Osteoblast (primary cell): ENCODE measurements around the gene TMEM208. TPM values are rescaled to one million over a fixed set of nuclear protein-coding genes. Genes with fewer than 3 reads are reported as not detected.

ENCODE experiments used
- DNase-seq: peaks from one replicate; pipeline ENCODE4 v3.0.0; 2011; ENCODE audit warnings: low spot score, mixed read lengths; ENCODE audit not compliant: insufficient read length; ENCODE audit errors: missing footprints
- H2AFZ ChIP-seq: 2 replicates; pipeline ENCODE4 v1.6.0; 2011; ENCODE audit warnings: mild to moderate bottlenecking, low read length
- H3K27ac ChIP-seq: 2 replicates; pipeline ENCODE4 v1.5.1; 2011; ENCODE audit warnings: mild to moderate bottlenecking, low read depth, low read length, moderate library complexity
- H3K27me3 ChIP-seq: 2 replicates; pipeline ENCODE4 v1.6.0; 2012; ENCODE audit warnings: mild to moderate bottlenecking, control low read depth, inconsistent platforms, low read length, moderate library complexity; ENCODE audit not compliant: insufficient read depth
- H3K36me3 ChIP-seq: 2 replicates; pipeline ENCODE4 v1.5.1; 2011; ENCODE audit warnings: mild to moderate bottlenecking, low read length, control low read depth, moderate library complexity; ENCODE audit not compliant: insufficient read depth
- H3K4me1 ChIP-seq: 2 replicates; pipeline ENCODE4 v1.5.1; 2011; ENCODE audit warnings: mild to moderate bottlenecking, low read length, control low read depth, moderate library complexity; ENCODE audit not compliant: insufficient read depth
- H3K4me2 ChIP-seq: 2 replicates; pipeline ENCODE4 v1.6.0; 2011; ENCODE audit warnings: mild to moderate bottlenecking, low read length; ENCODE audit not compliant: insufficient read depth
- H3K4me3 ChIP-seq: fragments of 200-600 bp; sonication (generic); 3 replicates; pipeline ENCODE4 v1.5.1; 2012; ENCODE audit warnings: mild to moderate bottlenecking, low read length, inconsistent platforms; ENCODE audit not compliant: insufficient read depth
- H3K79me2 ChIP-seq: 2 replicates; pipeline ENCODE4 v1.6.0; 2012; ENCODE audit warnings: mild to moderate bottlenecking, low read length, control low read depth, inconsistent platforms; ENCODE audit not compliant: insufficient read depth
- H3K9me3 ChIP-seq: 2 replicates; pipeline ENCODE4 v1.5.1; 2011; ENCODE audit warnings: low read depth, low read length, control low read depth
- H4K20me1 ChIP-seq: 2 replicates; pipeline ENCODE4 v1.6.0; 2012; ENCODE audit warnings: mild to moderate bottlenecking, low read length, control low read depth; ENCODE audit not compliant: insufficient read depth
- total RNA-seq: library from RNA; depleted of rRNA; stranded (reverse); fragments of >200 nt; gene quantifications from 2 replicates; pipeline ENCODE4 v1.2.3, GENCODE V29; 2012
- TF ChIP-seq, protein P1 (sequence below): IDR thresholded peaks from 2 replicates; pipeline ENCODE4 v1.5.1; 2011; ENCODE audit warnings: mild to moderate bottlenecking, low read depth, low read length, moderate library complexity; ENCODE audit errors: extremely low read depth

TMEM208 gene
- total RNA-seq, 1 donor, result 25.3 TPM

DNA sequence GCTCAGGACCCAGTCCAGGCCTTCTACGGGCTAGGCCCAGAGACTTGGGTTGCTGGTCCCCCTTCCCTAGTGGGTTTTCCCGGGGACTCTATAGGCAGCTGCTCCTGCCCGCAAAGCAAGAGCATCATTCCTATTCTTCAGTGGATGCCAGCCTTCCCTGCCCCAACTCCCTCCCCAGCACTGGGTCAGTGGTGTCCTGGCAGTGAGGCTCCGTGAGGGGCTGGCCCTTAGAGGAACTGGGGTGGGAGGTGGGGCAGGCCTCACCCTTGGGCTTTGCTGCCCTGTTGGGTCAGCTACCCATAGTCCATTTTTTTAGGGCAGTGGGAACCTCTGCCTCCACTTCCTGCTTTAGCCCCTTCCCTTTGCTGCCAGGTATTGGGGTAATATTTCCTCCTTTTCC is 44.5 kb downstream of the TMEM208 start:
- DNase-seq, result peak; percentile 48
- H2AFZ ChIP-seq, result no peak overlapping the region
- H3K4me2 ChIP-seq, result no peak overlapping the region
- no peak overlapping the region for H3K27ac ChIP-seq
- peaks cover 36% of the 10 kb centered on the region for H3K4me1 ChIP-seq
- TF ChIP-seq, protein P1, sequence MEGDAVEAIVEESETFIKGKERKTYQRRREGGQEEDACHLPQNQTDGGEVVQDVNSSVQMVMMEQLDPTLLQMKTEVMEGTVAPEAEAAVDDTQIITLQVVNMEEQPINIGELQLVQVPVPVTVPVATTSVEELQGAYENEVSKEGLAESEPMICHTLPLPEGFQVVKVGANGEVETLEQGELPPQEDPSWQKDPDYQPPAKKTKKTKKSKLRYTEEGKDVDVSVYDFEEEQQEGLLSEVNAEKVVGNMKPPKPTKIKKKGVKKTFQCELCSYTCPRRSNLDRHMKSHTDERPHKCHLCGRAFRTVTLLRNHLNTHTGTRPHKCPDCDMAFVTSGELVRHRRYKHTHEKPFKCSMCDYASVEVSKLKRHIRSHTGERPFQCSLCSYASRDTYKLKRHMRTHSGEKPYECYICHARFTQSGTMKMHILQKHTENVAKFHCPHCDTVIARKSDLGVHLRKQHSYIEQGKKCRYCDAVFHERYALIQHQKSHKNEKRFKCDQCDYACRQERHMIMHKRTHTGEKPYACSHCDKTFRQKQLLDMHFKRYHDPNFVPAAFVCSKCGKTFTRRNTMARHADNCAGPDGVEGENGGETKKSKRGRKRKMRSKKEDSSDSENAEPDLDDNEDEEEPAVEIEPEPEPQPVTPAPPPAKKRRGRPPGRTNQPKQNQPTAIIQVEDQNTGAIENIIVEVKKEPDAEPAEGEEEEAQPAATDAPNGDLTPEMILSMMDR, result no peak
- peaks cover 20% of the 10 kb centered on the region for H3K36me3 ChIP-seq
- no peaks in the 10 kb centered on the region for H3K27me3 ChIP-seq
- H3K9me3 ChIP-seq, result no peaks in the 10 kb centered on the region
- H4K20me1 ChIP-seq, result no peaks in the 10 kb centered on the region
- H3K4me3 ChIP-seq, result no peak overlapping the region
- peaks cover 11% of the 10 kb centered on the region for H3K79me2 ChIP-seq

GRCh38 chr16:67275321-67275720 is 48.4 kb downstream of the TMEM208 start:
- TF ChIP-seq, protein P1, result no peak
- no peaks in the 10 kb centered on the region for H3K27me3 ChIP-seq
- no peak overlapping the region for H2AFZ ChIP-seq
- DNase-seq, result no peak
- H3K4me3 ChIP-seq, result no peak overlapping the region
- peaks cover 20% of the 10 kb centered on the region for H3K36me3 ChIP-seq
- peaks cover 33% of the 10 kb centered on the region for H3K4me1 ChIP-seq
- no peak overlapping the region for H3K4me2 ChIP-seq
- peaks cover 22% of the 10 kb centered on the region for H3K79me2 ChIP-seq
- H3K9me3 ChIP-seq, result no peaks in the 10 kb centered on the region
- no peak overlapping the region for H3K27ac ChIP-seq
- H4K20me1 ChIP-seq, result no peaks in the 10 kb centered on the region

GRCh38 chr16:67277294-67277998 is 50.5 kb downstream of the TMEM208 start:
- peak; percentile 100 for DNase-seq
- Histone ChIP-seq H4K20me1 (no peaks in the 10 kb centered on the region), H2AFZ (no peak overlapping the region), H3K4me2 (peak overlapping the region; percentile 92), H3K4me1 (peaks cover 33% of the 10 kb centered on the region), H3K36me3 (peaks cover 22% of the 10 kb centered on the region), H3K9me3 (no peaks in the 10 kb centered on the region), H3K79me2 (peaks cover 22% of the 10 kb centered on the region), H3K27ac (peak overlapping the region; percentile 94), H3K4me3 (peak overlapping the region; percentile 78), H3K27me3 (no peaks in the 10 kb centered on the region)
- TF ChIP-seq, protein P1, result no peak

- Histone ChIP-seq H3K4me3 (peak overlapping the region; percentile 78), H3K9me3 (no peaks in the 10 kb centered on the region), H3K79me2 (peaks cover 22% of the 10 kb centered on the region), H3K4me2 (peak overlapping the region; percentile 92), H3K36me3 (peaks cover 24% of the 10 kb centered on the region), H3K4me1 (peaks cover 34% of the 10 kb centered on the region), H3K27ac (peak overlapping the region; percentile 94), H2AFZ (no peak overlapping the region), H4K20me1 (no peaks in the 10 kb centered on the region), H3K27me3 (no peaks in the 10 kb centered on the region)
- peak; percentile 99 for DNase-seq
- TF ChIP-seq, protein P1, result peak; percentile 19
Measured at GRCh38 chr16:67277999-67278772, 51.3 kb downstream of the TMEM208 start.
